B cell (primary cell): Measurements from ENCODE around the gene OSBPL5.

ENCODE experiments used
- CTCF ChIP-seq: fragments of 200-600 bp; IDR thresholded peaks from one replicate; pipeline ENCODE4 v1.8.0; 2022; ENCODE audit warnings: antibody characterized with exemption, mild to moderate bottlenecking
- EZH2 ChIP-seq: IDR thresholded peaks from 2 replicates; pipeline ENCODE4 v1.6.1; 2012; ENCODE audit warnings: borderline replicate concordance, low read depth, mild to moderate bottlenecking, moderate library complexity, low read length; ENCODE audit not compliant: insufficient read depth, poor library complexity, severe bottlenecking

DNA sequence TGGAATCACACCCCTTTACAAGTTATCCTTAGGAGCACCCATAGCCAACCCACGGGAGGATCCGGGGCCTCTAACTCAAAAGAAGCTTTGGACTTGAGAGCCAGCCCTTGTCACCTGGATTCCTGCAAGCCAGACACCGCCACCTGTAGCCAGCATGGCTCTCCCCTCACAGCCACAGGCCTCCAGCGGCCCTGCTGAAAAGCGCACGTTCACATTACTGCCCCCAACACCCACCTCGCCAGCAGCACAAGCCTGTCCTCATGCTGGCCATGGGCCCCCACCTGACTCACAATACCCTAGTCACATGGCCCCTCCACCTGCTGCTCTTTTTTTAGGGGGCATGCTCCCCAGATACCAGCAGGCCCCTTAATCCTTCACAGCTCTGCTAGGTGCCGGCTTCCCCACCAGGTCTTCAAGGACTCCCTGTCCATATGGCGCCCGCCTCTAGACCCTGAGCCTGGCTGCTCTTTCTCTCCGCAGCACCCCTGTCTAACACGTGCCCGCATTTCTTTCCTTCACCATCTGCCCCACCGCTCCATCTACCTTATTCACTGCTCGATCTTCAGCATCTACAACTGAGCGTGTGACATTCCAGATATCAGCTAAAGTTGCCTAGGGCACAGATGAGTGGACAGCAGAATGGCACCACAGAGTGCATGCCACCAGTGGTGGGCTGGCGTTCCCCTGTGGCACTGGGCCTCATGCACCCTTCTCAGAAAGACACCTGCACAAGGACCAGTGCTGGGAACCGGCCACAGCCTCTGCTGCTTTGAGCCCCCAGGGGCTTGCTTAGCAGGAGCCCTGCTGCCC, 114.5 kb downstream of the OSBPL5 start:
- TF ChIP-seq CTCF (no peak), EZH2 (no peak)
